ENCODE measurements around the gene PDE3B. TPM values are rescaled to one million over a fixed set of nuclear protein-coding genes. Genes with fewer than 3 reads are reported as not detected.

PDE3B gene
- total and polyA plus RNA-seq, 9 of the 15 experiments (the other 6 are each of a cell fraction or from before 2014, with no cell fraction given), result 2.3 to 22.5 (median 12.2) TPM

- H3K9me3 ChIP-seq (replicated peaks; ENCODE audit: control insufficient read depth, insufficient read depth, low read depth, low read length), result no peaks in the 10 kb centered on the region
- H3K9me1 ChIP-seq (ENCODE audit: control insufficient read depth, insufficient read depth, low read length), result no peaks in the 10 kb centered on the region
- H2AFZ ChIP-seq (ENCODE audit: low read depth, low read length), result no peak overlapping the region
- ChIA-PET CTCF (ENCODE audit: low intra/inter-chr PET ratio) (no interaction called here), POLR2A (no interaction called here)
- H3K79me2 ChIP-seq (ENCODE audit: control insufficient read depth, insufficient read depth, low read length), result peaks cover 10% of the 10 kb centered on the region; the same call in 1 of the 3 replicates
- WGBS (ENCODE audit: insufficient coverage, low coverage, missing lambda C conversion rate), result 86% methylated on average over 1 of the region's 1 CpG
- intact Hi-C loops (cut with micrococcal nuclease), result no loop called here
- H4K20me1 ChIP-seq (replicated peaks; ENCODE audit: control insufficient read depth, insufficient read depth, low read length), result no peaks in the 10 kb centered on the region; the same call in 1 of the 2 replicates
- in situ Hi-C loops (cut with MboI), result no loop called here
- H3K36me3 ChIP-seq (ENCODE audit: control insufficient read depth, insufficient read depth, low read length), result peaks cover 3% of the 10 kb centered on the region; the same call in 2 of the 3 replicates
- no peak overlapping the region for H3K9ac ChIP-seq (ENCODE audit: insufficient read depth in 1 of 2, low read depth in 2 of 2, low read length in 2 of 2)
- no peaks in the 10 kb centered on the region for H3K27me3 ChIP-seq (ENCODE audit: control insufficient read depth in 2 of 2, insufficient read depth in 2 of 2, low read length in 2 of 2)
- H3K4me2 ChIP-seq (ENCODE audit: insufficient read depth, low read length), result no peak overlapping the region
- no peak for ATAC-seq
- H3K4me1 ChIP-seq (replicated peaks in 1 of 2; ENCODE audit: control insufficient read depth in 2 of 2, insufficient read depth in 2 of 2, low read length in 2 of 2), result peaks cover 2 to 5% of the 10 kb centered on the region in 2 experiments; a peak in 3 of 5 replicates
- FAIRE-seq, result no peak
- no TSS peak for BruUV-seq (replicated peaks)
- DNase-seq (ENCODE audit: extremely low read depth in 1 of 4, low spot score in 3 of 4), result no peak
- no peak overlapping the region for H3K27ac ChIP-seq (ENCODE audit: extremely low read depth, low read depth, low read length)
- no peak overlapping the region for H3K4me3 ChIP-seq
- TF ChIP-seq ZNF766 (CRISPR knock-in tag; conservative IDR thresholded peaks at IDR 0.05) (no peak), OTX1 (CRISPR knock-in tag; IDR thresholded peaks at IDR 0.05) (no peak), TAF15 (IDR thresholded peaks at IDR 0.05; ENCODE audit: low read depth, low read length) (no peak), ZNF717 (CRISPR knock-in tag; IDR thresholded peaks at IDR 0.05) (0 out of 2 replicates have a peak, but pooled peaks have one; percentile 39), ZNF12 (CRISPR knock-in tag; IDR thresholded peaks at IDR 0.05) (no peak), ZNF311 (CRISPR knock-in tag; IDR thresholded peaks at IDR 0.05) (no peak), ZSCAN32 (CRISPR knock-in tag; IDR thresholded peaks at IDR 0.05) (peak; percentile 82), TFAM (CRISPR knock-in tag; conservative IDR thresholded peaks at IDR 0.05) (no peak), XRCC3 (IDR thresholded peaks at IDR 0.05) (no peak), TRIM24 (IDR thresholded peaks at IDR 0.05) (peak; percentile 95), CEBPG (CRISPR knock-in tag; IDR thresholded peaks at IDR 0.05) (no peak), CEBPG (tag; conservative IDR thresholded peaks at IDR 0.05 in 1 of 2, IDR thresholded peaks at IDR 0.05 in 1 of 2) (peak; percentile 82 to 96), CHD2 (IDR thresholded peaks at IDR 0.05; ENCODE audit: low read depth, low read length) (no peak), POLR3A (IDR thresholded peaks at IDR 0.05; ENCODE audit: borderline replicate concordance, extremely low read depth, insufficient read depth, insufficient read length) (no peak), USF2 (CRISPR knock-in tag; IDR thresholded peaks at IDR 0.05) (no peak), ZBTB9 (CRISPR knock-in tag; IDR thresholded peaks at IDR 0.05) (no peak), ATF4 (CRISPR knock-in tag; IDR thresholded peaks at IDR 0.05) (peak; percentile 83), ZFX (CRISPR knock-in tag; IDR thresholded peaks at IDR 0.05) (no peak), SAP30 (IDR thresholded peaks at IDR 0.05; ENCODE audit: borderline replicate concordance, insufficient read depth, low read depth, low read length, poor library complexity, severe bottlenecking) (no peak), MAFF (IDR thresholded peaks at IDR 0.05; ENCODE audit: low read length) (peak; percentile 29; the same call in 1 of the 2 replicates), MCM3 (IDR thresholded peaks at IDR 0.05) (no peak)
These were observed 241.2 kb downstream of the PDE3B start for GRCh38 chr11:14884667-14885273.

All from K562 (cell line).